HCT116 (cell line): ENCODE measurements around the gene PCGF2. TPM values are rescaled to one million over a fixed set of nuclear protein-coding genes. Genes with fewer than 3 reads are reported as not detected.

Experiments
- ATAC-seq: fragments of 200-7000 bp; cut with Tn5 transposase; 2 replicates; pipeline ENCODE4 v1.9.1; 2020; ENCODE audit warnings: mild to moderate bottlenecking, moderate library complexity
- BruUV-seq: library from RNA; stranded (reverse); fragments of 400-500 nt; replicated peaks from 2 replicates; lab custom pipeline; 2021; lab: Mats Ljungman, UMichigan
- CTCF ChIA-PET: fragments of 300-600 bp; sonication (Branson Sonifier 250); formaldehyde crosslinking; loops from one replicate; lab custom pipeline; 2021; ENCODE audit warnings: antibody characterized with exemption; lab: Charles Lee
- POLR2A ChIA-PET: fragments of 300-600, 350-600 bp; sonication (Branson Sonifier 250); formaldehyde crosslinking; loops from one replicate; lab custom pipeline; 2021; ENCODE audit warnings: antibody characterized with exemption; lab: Charles Lee
- RAD21 ChIA-PET, 2 experiments: fragments of 300-600 bp; sonication (Branson Sonifier 250); formaldehyde crosslinking; loops; one replicate each; lab custom pipeline; 2023; ENCODE audit warnings: low total read pairs in 2 of 2; ENCODE audit not compliant: uncharacterized antibody in 2 of 2, unreplicated experiment in 2 of 2, low non-redundant PET in 1 of 2; lab: Charles Lee
- DNase-seq: peaks from one replicate; pipeline ENCODE4 v3.0.0-alpha.2; 2010; ENCODE audit warnings: low read depth, low spot score
- H2AFZ ChIP-seq: fragments of 200-600 bp; shearing (Covaris generic), sonication (generic); 2 replicates; pipeline ENCODE4 v1.6.1; 2017; ENCODE audit warnings: low read depth, mixed run types, mixed read lengths, antibody characterized with exemption, low read length; ENCODE audit not compliant: poor library complexity, severe bottlenecking
- H3K27ac ChIP-seq: 2 replicates; pipeline ENCODE4 v1.5.1; 2012; ENCODE audit warnings: low read depth, low read length
- H3K27me3 ChIP-seq: fragments of 200-600 bp; sonication (generic); 2 replicates; pipeline ENCODE4 v1.6.1; 2016; ENCODE audit warnings: mixed run types, low read length, mixed read lengths; ENCODE audit not compliant: insufficient read depth
- H3K36me3 ChIP-seq, 2 experiments: fragments of 200-500 bp in 1 of 2; fragments of 200-600 bp in 1 of 2; sonication (Bioruptor generic) in 1 of 2; sonication (generic) in 1 of 2; 2 replicates each; pipeline versions ENCODE4 v1.5.1 to v1.6.1; 2014 to 2016; ENCODE audit warnings: low read length in 2 of 2, inconsistent platforms in 1 of 2, mixed read lengths in 1 of 2, mixed run types in 1 of 2; ENCODE audit not compliant: insufficient read depth in 2 of 2, control insufficient read depth in 1 of 2
- H3K4me1 ChIP-seq, 2 experiments: fragments of 200-600 bp in 1 of 2; sonication (generic) in 1 of 2; 2 replicates each; pipeline versions ENCODE4 v1.5.1 to v1.6.1; 2012 to 2017; ENCODE audit warnings: low read length in 2 of 2, inconsistent platforms in 1 of 2, mild to moderate bottlenecking in 1 of 2, mixed read lengths in 1 of 2, mixed run types in 1 of 2, moderate library complexity in 1 of 2; ENCODE audit not compliant: insufficient read depth in 2 of 2, control insufficient read depth in 1 of 2
- H3K4me2 ChIP-seq: fragments of 200-600 bp; sonication (generic); 2 replicates; pipeline ENCODE4 v1.6.1; 2017; ENCODE audit warnings: mixed run types, low read length, mixed read lengths
- H3K4me3 ChIP-seq, 2 experiments: fragments of 200-600 bp in 1 of 2; sonication (generic) in 1 of 2; replicated peaks in 1 of 2; 2 replicates each; pipeline ENCODE4 v1.5.1; 2011 to 2016; ENCODE audit warnings: low read length in 2 of 2, control low read depth in 1 of 2, low read depth in 1 of 2, mild to moderate bottlenecking in 1 of 2, mixed read lengths in 1 of 2, mixed run types in 1 of 2
- H3K79me2 ChIP-seq: fragments of 200-600 bp; sonication (generic); 2 replicates; pipeline ENCODE4 v1.6.1; 2017; ENCODE audit warnings: mild to moderate bottlenecking, mixed run types, low read length, moderate library complexity, mixed read lengths; ENCODE audit not compliant: insufficient read depth
- H3K9ac ChIP-seq: fragments of 200-600 bp; sonication (generic); 2 replicates; pipeline ENCODE4 v1.6.1; 2016; ENCODE audit warnings: low read length, mixed read lengths
- H3K9me2 ChIP-seq: fragments of 200-600 bp; sonication (generic), shearing (Covaris generic); 2 replicates; pipeline ENCODE4 v1.6.1; 2017; ENCODE audit warnings: mixed run types, mild to moderate bottlenecking, moderate library complexity; ENCODE audit not compliant: insufficient read depth
- H3K9me3 ChIP-seq, 2 experiments: fragments of 200-500 bp in 1 of 2; fragments of 200-600 bp in 1 of 2; sonication (Bioruptor generic) in 1 of 2; sonication (generic) in 1 of 2; 2 replicates each; pipeline ENCODE4 v1.6.1; 2014 to 2017; ENCODE audit warnings: low read length in 2 of 2, mixed read lengths in 2 of 2, inconsistent platforms in 1 of 2, low read depth in 1 of 2, mild to moderate bottlenecking in 1 of 2, mixed run types in 1 of 2, moderate library complexity in 1 of 2; ENCODE audit not compliant: control insufficient read depth in 1 of 2, insufficient read depth in 1 of 2
- H4K20me1 ChIP-seq: fragments of 200-600 bp; sonication (generic), shearing (Covaris generic); 2 replicates; pipeline ENCODE4 v1.6.1; 2017; ENCODE audit warnings: mixed run types, mild to moderate bottlenecking, moderate library complexity; ENCODE audit not compliant: insufficient read depth
- CBX3 ChIP-seq: IDR thresholded peaks from 2 replicates; pipeline ENCODE4 v1.6.1; 2012; ENCODE audit warnings: low read depth
- CEBPB ChIP-seq: IDR thresholded peaks from 2 replicates; pipeline ENCODE4 v1.6.1; 2012; ENCODE audit warnings: low read depth
- EGR1 ChIP-seq: IDR thresholded peaks from 2 replicates; pipeline ENCODE4 v1.6.1; 2012; ENCODE audit warnings: low read depth
- ELF1 ChIP-seq: IDR thresholded peaks from 2 replicates; pipeline ENCODE4 v1.6.1; 2012; ENCODE audit warnings: low read depth, borderline replicate concordance
- EZH2 ChIP-seq: fragments of 200-600 bp; sonication (generic); IDR thresholded peaks from 2 replicates; pipeline ENCODE4 v1.6.1; 2017; ENCODE audit warnings: antibody characterized with exemption, mixed run types
- EZH2phosphoT487 ChIP-seq: fragments of 200-600 bp; IDR thresholded peaks from 2 replicates; pipeline ENCODE4 v1.6.1; 2018; ENCODE audit warnings: antibody characterized with exemption, borderline replicate concordance
- FOSL1 ChIP-seq: IDR thresholded peaks from 2 replicates; pipeline ENCODE4 v1.6.1; 2012; ENCODE audit warnings: low read depth
- JUND ChIP-seq: IDR thresholded peaks from 2 replicates; pipeline ENCODE4 v1.6.1; 2012
- POLR2A ChIP-seq: IDR thresholded peaks from 2 replicates; pipeline ENCODE4 v1.7.0; 2011; ENCODE audit warnings: borderline replicate concordance; ENCODE audit not compliant: insufficient read depth, insufficient read length; ENCODE audit errors: extremely low read depth
- POLR2AphosphoS5 ChIP-seq: IDR thresholded peaks from 2 replicates; pipeline ENCODE4 v1.6.1; 2011; ENCODE audit warnings: mild to moderate bottlenecking, low read depth, low read length, moderate library complexity
- SIN3A ChIP-seq: IDR thresholded peaks from 2 replicates; pipeline ENCODE4 v1.6.1; 2012; ENCODE audit warnings: low read depth
- SP1 ChIP-seq: IDR thresholded peaks from 2 replicates; pipeline ENCODE4 v1.6.1; 2012; ENCODE audit warnings: low read depth
- SRF ChIP-seq: IDR thresholded peaks from 2 replicates; pipeline ENCODE4 v1.6.1; 2012; ENCODE audit warnings: low read depth
- YY1 ChIP-seq: IDR thresholded peaks from 2 replicates; pipeline ENCODE4 v1.6.1; 2011; ENCODE audit warnings: low read length, low read depth, moderate library complexity, mild to moderate bottlenecking; ENCODE audit not compliant: insufficient replicate concordance; ENCODE audit errors: extremely low read depth
- ZNF274 ChIP-seq: fragments of 200-500 bp; sonication (Bioruptor generic); IDR thresholded peaks from 2 replicates; pipeline ENCODE4 v1.6.1; 2014; ENCODE audit warnings: mild to moderate bottlenecking, low read depth, low read length, inconsistent platforms
- intact Hi-C: fragments of 100-400 bp; cut with micrococcal nuclease; formaldehyde crosslinking; loops from 2 replicates; pipeline ENCODE4 v1.10.0; 2022
- total RNA-seq: library from RNA; stranded (reverse); gene quantifications from one replicate; pipeline ENCODE4 v1.2.1, GENCODE V29; 2021; ENCODE audit not compliant: unreplicated experiment
- TF ChIP-seq, protein P1 (sequence below), 3 experiments: fragments of 200-600 bp in 1 of 3; sonication (generic) in 1 of 3; IDR thresholded peaks in 2 of 3; conservative IDR thresholded peaks in 1 of 3; 2 replicates each; pipeline ENCODE4 v1.5.1; 2012 to 2017; ENCODE audit warnings: low read depth in 2 of 3, low read length in 2 of 3, antibody characterized with exemption in 1 of 3, borderline replicate concordance in 1 of 3, control low read depth in 1 of 3, mild to moderate bottlenecking in 1 of 3, mixed read lengths in 1 of 3, mixed run types in 1 of 3, moderate library complexity in 1 of 3; ENCODE audit not compliant: insufficient read depth in 1 of 3
- TF ChIP-seq, protein P2 (sequence below): IDR thresholded peaks from 2 replicates; pipeline ENCODE4 v1.6.1; 2011; ENCODE audit warnings: mild to moderate bottlenecking, low read length, moderate library complexity; ENCODE audit not compliant: insufficient replicate concordance; ENCODE audit errors: extremely low read depth
- TF ChIP-seq, protein P3 (sequence below): IDR thresholded peaks from 2 replicates; pipeline ENCODE4 v1.6.1; 2012
- TF ChIP-seq, protein P4 (sequence below): IDR thresholded peaks from 2 replicates; pipeline ENCODE4 v1.6.1; 2012

PCGF2 gene
- total RNA-seq, 1 experiment from 2014 or later, result 64.6 TPM

DNA sequence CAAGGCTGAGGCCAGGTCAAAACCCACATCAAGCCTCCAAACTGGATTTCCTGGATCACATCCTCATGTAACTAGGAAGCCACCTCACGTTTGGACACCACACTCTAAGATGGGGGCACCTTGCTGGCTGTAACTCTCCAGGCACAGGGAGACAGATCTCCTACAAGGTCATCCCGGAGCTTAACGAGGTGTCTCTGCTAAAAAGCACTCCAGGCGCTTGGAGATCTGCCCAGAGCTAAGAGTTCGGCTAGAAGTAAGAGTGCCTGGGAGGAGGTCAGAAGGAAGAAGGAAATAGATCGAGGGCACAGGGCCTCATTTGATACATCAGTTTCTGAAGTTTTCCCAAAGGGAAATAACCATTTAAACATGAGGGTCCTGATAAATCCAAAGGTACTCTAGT, 20.3 kb upstream of the PCGF2 start:
- intact Hi-C loops, result no loop called here
- H4K20me1 ChIP-seq, result peaks cover 4% of the 10 kb centered on the region; the same call in 1 of the 2 replicates
- H3K9me2 ChIP-seq, result no peaks in the 10 kb centered on the region
- H3K4me2 ChIP-seq, result no peak overlapping the region
- H3K27me3 ChIP-seq, result no peaks in the 10 kb centered on the region
- BruUV-seq, result no TSS peak
- POLR2A ChIA-PET, result no interaction called here
- H3K27ac ChIP-seq, result no peak overlapping the region
- ATAC-seq (no peak), DNase-seq (no peak)
- no peaks in the 10 kb centered on the region for H3K79me2 ChIP-seq
- H3K4me1 ChIP-seq, result no peaks in the 10 kb centered on the region
- no peaks in the 10 kb centered on the region for H3K9me3 ChIP-seq
- RAD21 ChIA-PET, result no interaction called here
- CTCF ChIA-PET, result no interaction called here
- H3K9ac ChIP-seq, result no peak overlapping the region
- no peak overlapping the region for H3K4me3 ChIP-seq
- H2AFZ ChIP-seq, result no peak overlapping the region
- no peak for TF ChIP-seq POLR2A
- no peak for TF ChIP-seq SRF
- TF ChIP-seq, protein P1, sequence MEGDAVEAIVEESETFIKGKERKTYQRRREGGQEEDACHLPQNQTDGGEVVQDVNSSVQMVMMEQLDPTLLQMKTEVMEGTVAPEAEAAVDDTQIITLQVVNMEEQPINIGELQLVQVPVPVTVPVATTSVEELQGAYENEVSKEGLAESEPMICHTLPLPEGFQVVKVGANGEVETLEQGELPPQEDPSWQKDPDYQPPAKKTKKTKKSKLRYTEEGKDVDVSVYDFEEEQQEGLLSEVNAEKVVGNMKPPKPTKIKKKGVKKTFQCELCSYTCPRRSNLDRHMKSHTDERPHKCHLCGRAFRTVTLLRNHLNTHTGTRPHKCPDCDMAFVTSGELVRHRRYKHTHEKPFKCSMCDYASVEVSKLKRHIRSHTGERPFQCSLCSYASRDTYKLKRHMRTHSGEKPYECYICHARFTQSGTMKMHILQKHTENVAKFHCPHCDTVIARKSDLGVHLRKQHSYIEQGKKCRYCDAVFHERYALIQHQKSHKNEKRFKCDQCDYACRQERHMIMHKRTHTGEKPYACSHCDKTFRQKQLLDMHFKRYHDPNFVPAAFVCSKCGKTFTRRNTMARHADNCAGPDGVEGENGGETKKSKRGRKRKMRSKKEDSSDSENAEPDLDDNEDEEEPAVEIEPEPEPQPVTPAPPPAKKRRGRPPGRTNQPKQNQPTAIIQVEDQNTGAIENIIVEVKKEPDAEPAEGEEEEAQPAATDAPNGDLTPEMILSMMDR (IDR thresholded peaks at IDR 0.05 in 2 of 3, conservative IDR thresholded peaks at IDR 0.05 in 1 of 3; ENCODE audit: borderline replicate concordance in 1 of 3, insufficient read depth in 1 of 3, low read depth in 2 of 3, low read length in 2 of 3), result no peak
- no peak for TF ChIP-seq SIN3A
- TF ChIP-seq, protein P2, sequence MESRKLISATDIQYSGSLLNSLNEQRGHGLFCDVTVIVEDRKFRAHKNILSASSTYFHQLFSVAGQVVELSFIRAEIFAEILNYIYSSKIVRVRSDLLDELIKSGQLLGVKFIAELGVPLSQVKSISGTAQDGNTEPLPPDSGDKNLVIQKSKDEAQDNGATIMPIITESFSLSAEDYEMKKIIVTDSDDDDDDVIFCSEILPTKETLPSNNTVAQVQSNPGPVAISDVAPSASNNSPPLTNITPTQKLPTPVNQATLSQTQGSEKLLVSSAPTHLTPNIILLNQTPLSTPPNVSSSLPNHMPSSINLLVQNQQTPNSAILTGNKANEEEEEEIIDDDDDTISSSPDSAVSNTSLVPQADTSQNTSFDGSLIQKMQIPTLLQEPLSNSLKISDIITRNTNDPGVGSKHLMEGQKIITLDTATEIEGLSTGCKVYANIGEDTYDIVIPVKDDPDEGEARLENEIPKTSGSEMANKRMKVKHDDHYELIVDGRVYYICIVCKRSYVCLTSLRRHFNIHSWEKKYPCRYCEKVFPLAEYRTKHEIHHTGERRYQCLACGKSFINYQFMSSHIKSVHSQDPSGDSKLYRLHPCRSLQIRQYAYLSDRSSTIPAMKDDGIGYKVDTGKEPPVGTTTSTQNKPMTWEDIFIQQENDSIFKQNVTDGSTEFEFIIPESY, result no peak
- no peak for TF ChIP-seq EGR1
- TF ChIP-seq ZNF274, result no peak
- no peak for TF ChIP-seq POLR2AphosphoS5
- TF ChIP-seq, protein P3, sequence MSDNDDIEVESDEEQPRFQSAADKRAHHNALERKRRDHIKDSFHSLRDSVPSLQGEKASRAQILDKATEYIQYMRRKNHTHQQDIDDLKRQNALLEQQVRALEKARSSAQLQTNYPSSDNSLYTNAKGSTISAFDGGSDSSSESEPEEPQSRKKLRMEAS, result no peak
- no peak for TF ChIP-seq CBX3
- TF ChIP-seq EZH2phosphoT487, result no peak
- TF ChIP-seq SP1, result no peak
- TF ChIP-seq, protein P4, sequence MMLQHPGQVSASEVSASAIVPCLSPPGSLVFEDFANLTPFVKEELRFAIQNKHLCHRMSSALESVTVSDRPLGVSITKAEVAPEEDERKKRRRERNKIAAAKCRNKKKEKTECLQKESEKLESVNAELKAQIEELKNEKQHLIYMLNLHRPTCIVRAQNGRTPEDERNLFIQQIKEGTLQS, result no peak
- no peak for TF ChIP-seq YY1
- no peak for TF ChIP-seq EZH2
- TF ChIP-seq FOSL1, result no peak
- TF ChIP-seq ELF1, result no peak
- no peak for TF ChIP-seq CEBPB
- TF ChIP-seq JUND, result no peak
- H3K36me3 ChIP-seq, result peaks cover 26 to 38% of the 10 kb centered on the region in 2 experiments; a peak in 3 of 4 replicates
